Smooth muscle cell (in vitro differentiated cells): ENCODE results near the gene KIF9. TPM values are rescaled to one million over a fixed set of nuclear protein-coding genes. Genes with fewer than 3 reads are reported as not detected.
"Not testable (repeated sequence)": the region's sequence is repeated elsewhere in the genome, so short reads cannot be mapped to it uniquely, and the experiment has no call there.

Experiments used
- DNase-seq: peaks from one replicate; lab custom pipeline; 2025; ENCODE audit not compliant: unreplicated experiment; lab: John Stamatoyannopoulos, UW
- H2AFZ ChIP-seq: fragments of 200-600 bp; sonication (generic); 2 replicates; pipeline ENCODE4 v1.6.0; 2016; ENCODE audit warnings: antibody characterized with exemption, low read depth, mild to moderate bottlenecking
- H3F3A ChIP-seq: fragments of 200-600 bp; sonication (generic); 2 replicates; pipeline ENCODE4 v1.6.0; 2017; ENCODE audit warnings: antibody characterized with exemption, low read depth
- H3K27ac ChIP-seq: fragments of 200-600 bp; sonication (generic); 2 replicates; pipeline ENCODE4 v1.5.1; 2016; ENCODE audit warnings: low read depth, mild to moderate bottlenecking
- H3K27me3 ChIP-seq: fragments of 200-600 bp; sonication (generic); 2 replicates; pipeline ENCODE4 v1.6.1; 2016; ENCODE audit warnings: low read depth, mild to moderate bottlenecking
- H3K36me3 ChIP-seq: fragments of 200-600 bp; sonication (generic); 2 replicates; pipeline ENCODE4 v1.5.1; 2016; ENCODE audit warnings: low read depth
- H3K4me1 ChIP-seq: fragments of 200-600 bp; sonication (generic); 2 replicates; pipeline ENCODE4 v1.5.1; 2016; ENCODE audit warnings: low read depth
- H3K4me2 ChIP-seq: fragments of 200-600 bp; sonication (generic); 2 replicates; pipeline ENCODE4 v1.6.0; 2016; ENCODE audit warnings: mild to moderate bottlenecking
- H3K4me3 ChIP-seq: fragments of 200-600 bp; sonication (generic); 2 replicates; pipeline ENCODE4 v1.5.1; 2016; ENCODE audit warnings: mild to moderate bottlenecking
- H3K79me2 ChIP-seq: fragments of 200-600 bp; sonication (generic); 2 replicates; pipeline ENCODE4 v1.6.0; 2016; ENCODE audit warnings: low read depth, mild to moderate bottlenecking
- H3K9ac ChIP-seq: fragments of 200-600 bp; sonication (generic); 2 replicates; pipeline ENCODE4 v1.6.0; 2016; ENCODE audit warnings: low read depth
- H3K9me3 ChIP-seq: fragments of 200-600 bp; sonication (generic); replicated peaks from 2 replicates; pipeline ENCODE4 v1.5.1; 2016; ENCODE audit warnings: low read depth
- H4K20me1 ChIP-seq: fragments of 200-600 bp; sonication (generic); 2 replicates; pipeline ENCODE4 v1.6.0; 2016; ENCODE audit warnings: low read depth
- WGBS: methylation state at CpG from one replicate; pipeline ENCODE4 v1.1.7; 2016; ENCODE audit warnings: low lambda C conversion rate; 5-methylcytosine and 5-hydroxymethylcytosine counted together
- polyA plus RNA-seq: library from polyadenylated mRNA; unstranded; fragments of >200 nt; fragmentation: Nextera tagmentation; extraction: Ambion mirVana; gene quantifications from 2 replicates; pipeline ENCODE4 v1.2.1, GENCODE V29; 2016
- small RNA-seq: library from RNA; depleted of rRNA; stranded (forward); fragments of <200 nt; gene quantifications from one replicate; pipeline ENCODE3, GENCODE V24; 2014
- total RNA-seq: library from RNA; depleted of rRNA; stranded (reverse); fragments of >200 nt; gene quantifications from 2 replicates; pipeline ENCODE4 v1.2.3, GENCODE V29; 2014
- TF ChIP-seq, protein P1 (sequence below): fragments of 200-600 bp; sonication (generic); IDR thresholded peaks from 2 replicates; pipeline ENCODE4 v1.5.1; 2017; ENCODE audit warnings: borderline replicate concordance, mild to moderate bottlenecking, antibody characterized with exemption; ENCODE audit not compliant: insufficient read depth, poor library complexity, severe bottlenecking

KIF9 gene
- total and polyA plus RNA-seq, 2 experiments from 2014 or later = 2.2 to 6.5 TPM

DNA sequence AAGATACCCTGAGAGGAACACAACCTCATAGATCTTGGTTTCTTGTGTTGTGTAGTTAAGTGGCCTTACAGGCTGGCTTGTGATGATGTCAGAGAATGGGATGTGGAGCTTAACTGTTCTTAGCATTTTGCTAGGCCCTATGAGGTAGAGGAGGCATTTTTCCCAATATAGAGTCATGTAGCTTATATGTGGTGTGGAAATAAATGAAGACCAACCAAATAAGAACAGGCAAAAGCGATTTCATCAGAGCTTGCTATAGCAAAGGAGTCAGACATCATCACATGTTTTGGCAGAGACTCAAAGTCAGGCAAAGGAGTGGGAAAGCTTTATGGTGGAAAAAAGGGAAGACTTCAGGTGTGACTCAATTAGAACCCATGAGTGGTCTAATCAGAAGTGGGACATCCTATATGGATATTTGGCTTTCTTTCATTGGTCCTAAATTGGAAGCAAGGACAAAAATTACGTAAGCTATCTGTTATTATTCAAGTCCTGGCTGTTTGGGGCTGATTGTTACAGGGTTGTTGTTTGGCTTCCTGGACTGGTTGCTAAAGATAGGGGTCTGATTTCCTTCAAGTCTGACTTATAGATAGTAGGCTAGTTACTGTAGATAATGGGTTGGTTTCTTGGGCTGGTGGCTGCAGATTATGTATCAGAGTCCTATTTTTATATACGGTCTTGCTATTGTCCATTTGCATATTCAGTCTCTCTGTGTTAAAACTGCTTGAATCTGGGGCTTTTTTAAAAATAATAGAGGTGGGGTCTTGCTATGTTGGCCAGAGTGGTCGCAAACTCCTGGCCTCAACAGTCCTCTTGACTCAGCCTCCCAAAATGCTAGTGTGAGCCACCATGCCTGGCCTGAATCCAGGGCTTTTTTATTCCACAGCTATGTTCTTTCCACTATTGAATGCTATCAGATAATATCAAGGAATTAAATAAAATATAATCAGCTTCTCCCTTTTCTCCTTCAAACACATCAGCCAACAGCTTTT is 88.4 kb downstream of the KIF9 start:
- no peak for DNase-seq
- no peak overlapping the region for H3K4me3 ChIP-seq
- no peak overlapping the region for H2AFZ ChIP-seq
- no peak overlapping the region for H3K9ac ChIP-seq
- H4K20me1 ChIP-seq = no peaks in the 10 kb centered on the region
- no peaks in the 10 kb centered on the region for H3K9me3 ChIP-seq
- H3K27me3 ChIP-seq = no peaks in the 10 kb centered on the region
- H3K4me1 ChIP-seq = no peaks in the 10 kb centered on the region
- 98% methylated on average over 4 of the region's 4 CpGs for WGBS
- H3F3A ChIP-seq = no peaks in the 10 kb centered on the region
- TF ChIP-seq, protein P1, sequence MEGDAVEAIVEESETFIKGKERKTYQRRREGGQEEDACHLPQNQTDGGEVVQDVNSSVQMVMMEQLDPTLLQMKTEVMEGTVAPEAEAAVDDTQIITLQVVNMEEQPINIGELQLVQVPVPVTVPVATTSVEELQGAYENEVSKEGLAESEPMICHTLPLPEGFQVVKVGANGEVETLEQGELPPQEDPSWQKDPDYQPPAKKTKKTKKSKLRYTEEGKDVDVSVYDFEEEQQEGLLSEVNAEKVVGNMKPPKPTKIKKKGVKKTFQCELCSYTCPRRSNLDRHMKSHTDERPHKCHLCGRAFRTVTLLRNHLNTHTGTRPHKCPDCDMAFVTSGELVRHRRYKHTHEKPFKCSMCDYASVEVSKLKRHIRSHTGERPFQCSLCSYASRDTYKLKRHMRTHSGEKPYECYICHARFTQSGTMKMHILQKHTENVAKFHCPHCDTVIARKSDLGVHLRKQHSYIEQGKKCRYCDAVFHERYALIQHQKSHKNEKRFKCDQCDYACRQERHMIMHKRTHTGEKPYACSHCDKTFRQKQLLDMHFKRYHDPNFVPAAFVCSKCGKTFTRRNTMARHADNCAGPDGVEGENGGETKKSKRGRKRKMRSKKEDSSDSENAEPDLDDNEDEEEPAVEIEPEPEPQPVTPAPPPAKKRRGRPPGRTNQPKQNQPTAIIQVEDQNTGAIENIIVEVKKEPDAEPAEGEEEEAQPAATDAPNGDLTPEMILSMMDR = no peak
- no peak overlapping the region for H3K4me2 ChIP-seq
- H3K79me2 ChIP-seq = no peaks in the 10 kb centered on the region
- H3K36me3 ChIP-seq = no peaks in the 10 kb centered on the region
- H3K27ac ChIP-seq = no peak overlapping the region

DNA sequence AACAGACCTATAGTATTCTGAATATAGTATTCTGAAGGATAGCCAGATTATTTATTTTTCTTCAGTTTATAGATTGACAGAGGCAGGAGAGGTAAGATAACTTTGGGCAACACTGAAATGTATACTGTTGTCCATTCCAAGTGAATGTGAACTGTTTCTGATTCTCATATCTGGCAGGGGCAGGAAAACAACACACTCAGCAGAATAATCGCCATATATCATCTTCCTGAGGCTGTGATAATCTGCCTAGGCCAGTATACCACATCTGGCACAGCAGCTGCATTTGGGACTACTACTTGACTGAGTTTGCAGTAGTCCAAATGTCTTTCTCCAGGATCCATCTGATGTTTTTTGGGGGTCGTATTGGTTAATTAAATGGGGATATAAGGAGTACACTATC is 96.3 kb downstream of the KIF9 start:
- no peaks in the 10 kb centered on the region for H3F3A ChIP-seq
- H3K27me3 ChIP-seq = no peaks in the 10 kb centered on the region
- H3K79me2 ChIP-seq = no peaks in the 10 kb centered on the region
- no peaks in the 10 kb centered on the region for H3K4me1 ChIP-seq
- DNase-seq = no peak
- no peak overlapping the region for H3K27ac ChIP-seq
- no peak overlapping the region for H3K9ac ChIP-seq
- no peaks in the 10 kb centered on the region for H3K9me3 ChIP-seq
- H3K4me2 ChIP-seq = no peak overlapping the region
- H3K4me3 ChIP-seq = no peak overlapping the region
- TF ChIP-seq, protein P1 = no peak
- no peak overlapping the region for H2AFZ ChIP-seq
- no peaks in the 10 kb centered on the region for H4K20me1 ChIP-seq
- H3K36me3 ChIP-seq = no peaks in the 10 kb centered on the region
- 93% methylated on average over 2 of the region's 2 CpGs for WGBS

DNA sequence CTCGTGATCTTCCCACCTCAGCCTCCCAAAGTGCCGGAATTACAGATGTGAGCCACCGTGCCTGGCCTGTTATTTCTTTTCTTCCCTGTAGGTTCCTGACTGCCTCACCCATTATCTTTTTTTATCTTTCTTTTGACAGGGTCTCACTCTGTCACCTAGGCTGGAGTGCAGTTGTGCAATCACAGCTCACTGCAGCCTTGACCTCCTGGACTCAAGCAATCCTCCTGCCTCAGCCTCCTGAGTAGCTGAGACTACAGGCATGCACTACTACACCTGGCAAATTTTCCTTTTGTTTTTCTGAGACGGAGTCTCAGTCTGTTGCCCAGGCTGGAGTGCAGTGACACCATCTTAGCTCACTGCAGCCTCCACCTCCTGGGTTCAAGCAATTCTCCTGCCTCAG is 100.9 kb downstream of the KIF9 start:
- H3K9me3 ChIP-seq, H3K4me3 ChIP-seq, H3K79me2 ChIP-seq, H3K9ac ChIP-seq, H3F3A ChIP-seq, H2AFZ ChIP-seq, H4K20me1 ChIP-seq, H3K4me2 ChIP-seq, H3K4me1 ChIP-seq, H3K27ac ChIP-seq, DNase-seq, H3K27me3 ChIP-seq, H3K36me3 ChIP-seq: not testable (repeated sequence)
- WGBS = 99% methylated on average over 4 of the region's 4 CpGs

DNA sequence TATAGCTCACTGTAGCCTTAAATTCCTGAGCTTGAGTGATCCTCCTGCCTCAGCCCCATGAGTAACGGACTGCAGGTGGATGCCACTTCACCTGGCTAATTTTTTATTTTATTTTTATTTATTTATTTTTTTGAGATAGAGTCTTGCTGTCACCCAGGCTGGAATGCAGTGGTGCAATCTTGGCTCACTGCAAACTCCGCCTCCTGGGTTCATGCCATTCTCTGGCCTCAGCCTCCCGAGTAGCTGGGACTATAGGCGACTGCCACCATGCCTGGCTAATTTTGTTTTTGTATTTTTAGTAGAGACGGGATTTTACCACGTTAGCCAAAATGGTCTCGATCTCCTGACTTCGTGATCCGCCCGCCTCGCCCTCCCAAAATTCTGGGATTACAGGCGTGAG is 102.6 kb downstream of the KIF9 start:
- not testable (repeated sequence) for H4K20me1 ChIP-seq, H3K27me3 ChIP-seq, H3K4me1 ChIP-seq, H3K4me3 ChIP-seq, H2AFZ ChIP-seq, H3K79me2 ChIP-seq, DNase-seq, H3K9me3 ChIP-seq, H3K9ac ChIP-seq, H3K36me3 ChIP-seq, H3K27ac ChIP-seq, H3K4me2 ChIP-seq, H3F3A ChIP-seq
- WGBS = 97% methylated on average over 12 of the region's 12 CpGs

Small RNAs within 50 kb of the gene (small RNA-seq; reads per million reads assigned to genes)
- not detected for gene SNORD13P3

Other genes starting within 250 kb of the KIF9 start
- gene SETD2, start 118.7 kb downstream of the KIF9 start, total RNA-seq = 28.4 and 31.4 TPM in 2 replicates
- gene SETD2, start 118.7 kb downstream of the KIF9 start, polyA plus RNA-seq = 8.3 and 13.1 TPM in 2 replicates
- gene KLHL18, start 145 bp upstream of the KIF9 start, total RNA-seq = 17.8 and 18.4 TPM in 2 replicates
- 17.6 and 25.8 TPM in 2 replicates for gene KLHL18, start 145 bp upstream of the KIF9 start, polyA plus RNA-seq
- gene PTPN23, start 98.2 kb upstream of the KIF9 start, total RNA-seq = 4.8 and 7.2 TPM in 2 replicates
- 17.1 and 22.1 TPM in 2 replicates for gene PTPN23, start 98.2 kb upstream of the KIF9 start, polyA plus RNA-seq
- 22.3 and 29.2 TPM in 2 replicates for gene SCAP, start 193.1 kb upstream of the KIF9 start, total RNA-seq
- gene SCAP, start 193.1 kb upstream of the KIF9 start, polyA plus RNA-seq = 31.0 and 41.5 TPM in 2 replicates
- gene ELP6, start 230.9 kb upstream of the KIF9 start, total RNA-seq = 11.1 and 25.5 TPM in 2 replicates
- gene ELP6, start 230.9 kb upstream of the KIF9 start, polyA plus RNA-seq = 38.9 and 41.5 TPM in 2 replicates